NCI-H82 treated with DMSO at 0.1 percent for 48 hours (cell line): ENCODE measurements around the gene FER.
"Not testable (repeated sequence)": the region's sequence is repeated elsewhere in the genome, so short reads cannot be mapped to it uniquely, and the experiment has no call there.

Experiments
- DNase-seq: peaks from one replicate; lab custom pipeline; 2025; ENCODE audit not compliant: unreplicated experiment; lab: John Stamatoyannopoulos, UW

The FER gene

GRCh38 chr5:108747774-108748400 lies at the start of gene FER:
TSS of gene FER (plus strand) at chr5:108747897. CDS start at chr5:108798183, 50,286 bp downstream.
- no peak for DNase-seq

- DNase-seq: not testable (repeated sequence)
Observed at GRCh38 chr5:108700388-108700787, 47.3 kb upstream of the FER start.

- no peak for DNase-seq
Observed at GRCh38 chr5:108700930-108701329, 46.8 kb upstream of the FER start.

GRCh38 chr5:108702546-108702945 lies 45.2 kb upstream of the FER start:
- no peak for DNase-seq

- peak; percentile 59 for DNase-seq
Observed at GRCh38 chr5:108703313-108703712, 44.4 kb upstream of the FER start.

- DNase-seq: no peak
Observed at GRCh38 chr5:108707141-108707540, 40.6 kb upstream of the FER start.

GRCh38 chr5:108711898-108712297 lies 35.8 kb upstream of the FER start:
- no peak for DNase-seq

- no peak for DNase-seq
Observed at GRCh38 chr5:108715408-108715807, 32.3 kb upstream of the FER start.

- no peak for DNase-seq
Observed at GRCh38 chr5:108720391-108720790, 27.3 kb upstream of the FER start.

GRCh38 chr5:108726446-108727235 lies 21.1 kb upstream of the FER start:
- no peak for DNase-seq

GRCh38 chr5:108727236-108727650 lies 20.5 kb upstream of the FER start:
- DNase-seq: no peak

GRCh38 chr5:108727651-108728565 lies 19.8 kb upstream of the FER start:
- DNase-seq: peak; percentile 49

- no peak for DNase-seq
Observed at GRCh38 chr5:108728566-108729241, 19.0 kb upstream of the FER start.

GRCh38 chr5:108729242-108729615 lies 18.5 kb upstream of the FER start:
- no peak for DNase-seq

GRCh38 chr5:108730617-108731340 lies 16.9 kb upstream of the FER start:
- no peak for DNase-seq

GRCh38 chr5:108735790-108736189 lies 11.9 kb upstream of the FER start:
- no peak for DNase-seq

- no peak for DNase-seq
Observed at GRCh38 chr5:108736855-108737254, 10.8 kb upstream of the FER start.

- DNase-seq: no peak
Observed at GRCh38 chr5:108739376-108739775, 8.3 kb upstream of the FER start.

- no peak for DNase-seq
Observed at GRCh38 chr5:108739906-108740305, 7.8 kb upstream of the FER start.

- no peak for DNase-seq
Observed at GRCh38 chr5:108743319-108743718, 4.4 kb upstream of the FER start.
